HEK293 (cell line): ENCODE measurements around the gene INS.

Experiments used
- SCRT1 ChIP-seq: fragments of 450-650 bp; formaldehyde crosslinking; IDR thresholded peaks from 2 replicates; pipeline ENCODE4 v1.5.1; 2016; ENCODE audit warnings: missing biosample characterization, missing genetic modification characterization, borderline replicate concordance
- ZBTB21 ChIP-seq: fragments of 450-650 bp; formaldehyde crosslinking; IDR thresholded peaks from 2 replicates; pipeline ENCODE4 v1.5.1; 2017; ENCODE audit warnings: missing biosample characterization, missing genetic modification characterization
- ZNF398 ChIP-seq: fragments of 450-650 bp; formaldehyde crosslinking; IDR thresholded peaks from 2 replicates; pipeline ENCODE4 v1.5.1; 2017; ENCODE audit warnings: missing biosample characterization, missing genetic modification characterization

- no peak for TF ChIP-seq ZNF398 (tag by site-specific recombination)
- no peak for TF ChIP-seq SCRT1 (tag by site-specific recombination)
- TF ChIP-seq ZBTB21 (tag by site-specific recombination), result no peak
Measured at GRCh38 chr11:2136952-2137201, 24.1 kb downstream of the INS start.
